HFFc6 (cell line): ENCODE data around the gene DCAF4L1. TPM values are rescaled to one million over a fixed set of nuclear protein-coding genes. Genes with fewer than 3 reads are reported as not detected.

Experiments used
- DNase-seq: peaks from one replicate; pipeline ENCODE4 v3.0.0-alpha.2; 2018
- H3K27ac Mint-ChIP-seq: 2 replicates; pipeline ENCODE4 v1.8.0; 2020; ENCODE audit warnings: mild to moderate bottlenecking, mixed read lengths
- H3K27me3 Mint-ChIP-seq: 2 replicates; pipeline ENCODE4 v1.8.0; 2021; ENCODE audit warnings: mild to moderate bottlenecking, moderate library complexity, mixed read lengths; ENCODE audit not compliant: insufficient read depth
- H3K36me3 Mint-ChIP-seq: 2 replicates; pipeline ENCODE4 v1.8.0; 2021; ENCODE audit warnings: low read depth, mixed read lengths
- H3K4me1 Mint-ChIP-seq: 2 replicates; pipeline ENCODE4 v1.8.0; 2020; ENCODE audit warnings: low read depth, mixed read lengths
- H3K4me3 Mint-ChIP-seq: 2 replicates; pipeline ENCODE4 v1.8.0; 2020; ENCODE audit warnings: mild to moderate bottlenecking, moderate library complexity, mixed read lengths
- H3K9me3 Mint-ChIP-seq: 2 replicates; pipeline ENCODE4 v1.8.0; 2020; ENCODE audit warnings: mild to moderate bottlenecking, mixed read lengths
- CTCF ChIP-seq: fragments of 200-600 bp; sonication (generic); IDR thresholded peaks from 2 replicates; pipeline ENCODE4 v1.5.0; 2021; ENCODE audit warnings: antibody characterized with exemption, mild to moderate bottlenecking
- total RNA-seq, 6 experiments: library from RNA; stranded (reverse); fragmentation: NEBNext Ultra II Directional; extraction: Animal tissue kit (Norgen Biotek cat#: 25700); gene quantifications; 2 replicates in 1 of 6; 3 replicates in 5 of 6; pipeline ENCODE4 v1.2.3, GENCODE V29; 2021

The DCAF4L1 gene
- total RNA-seq, 6 experiments from 2014 or later = 0.02 to 0.06 (median 0.05) TPM; not detected in 3

- H3K4me1 Mint-ChIP-seq = peaks cover 42% of the 10 kb centered on the region
- H3K4me3 Mint-ChIP-seq = peak overlapping the region; percentile 97
- no peak for TF ChIP-seq CTCF
- peak overlapping the region; percentile 89 for H3K27ac Mint-ChIP-seq
- no peaks in the 10 kb centered on the region for H3K9me3 Mint-ChIP-seq
- peaks cover 22% of the 10 kb centered on the region for H3K36me3 Mint-ChIP-seq
- H3K27me3 Mint-ChIP-seq = no peaks in the 10 kb centered on the region; the same call in 1 of the 2 replicates
- no peak for DNase-seq
Observed at GRCh38 chr4:41935652-41936021, 45.9 kb upstream of the DCAF4L1 start.

- H3K36me3 Mint-ChIP-seq = peaks cover 22% of the 10 kb centered on the region
Observed at GRCh38 chr4:41939016-41939626, 42.4 kb upstream of the DCAF4L1 start.

DNA sequence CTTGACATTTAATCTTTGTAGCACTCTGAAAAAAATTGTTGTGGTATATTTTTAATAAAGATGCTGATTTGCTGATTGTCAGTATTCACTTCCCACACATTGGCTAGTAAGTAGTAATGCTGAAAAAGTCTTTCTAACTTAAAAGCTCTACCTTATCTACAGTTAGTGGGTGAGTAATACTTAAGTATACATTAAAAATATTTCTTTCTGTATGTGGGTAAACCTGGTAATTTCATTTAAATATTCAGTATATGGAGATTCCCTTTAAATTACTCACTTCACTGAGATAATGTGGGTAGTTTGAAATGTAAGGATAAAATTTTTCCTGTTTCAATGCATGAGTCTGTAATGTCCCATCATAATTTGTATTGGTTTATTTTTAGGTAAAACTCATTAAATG, 40.7 kb upstream of the DCAF4L1 start:
- H3K9me3 Mint-ChIP-seq = no peaks in the 10 kb centered on the region
- H3K36me3 Mint-ChIP-seq = peaks cover 16% of the 10 kb centered on the region
- H3K4me3 Mint-ChIP-seq = no peak overlapping the region
- H3K4me1 Mint-ChIP-seq = peaks cover 33% of the 10 kb centered on the region
- no peaks in the 10 kb centered on the region for H3K27me3 Mint-ChIP-seq
- TF ChIP-seq CTCF = no peak
- H3K27ac Mint-ChIP-seq = no peak overlapping the region
- no peak for DNase-seq

More at GRCh38 chr4:41939016-41939626, 42.4 kb upstream of the DCAF4L1 start:
- no peaks in the 10 kb centered on the region for H3K27me3 Mint-ChIP-seq
- no peak for DNase-seq
- H3K4me3 Mint-ChIP-seq = no peak overlapping the region
- TF ChIP-seq CTCF = no peak
- H3K27ac Mint-ChIP-seq = no peak overlapping the region
- no peaks in the 10 kb centered on the region for H3K9me3 Mint-ChIP-seq
- peaks cover 46% of the 10 kb centered on the region for H3K4me1 Mint-ChIP-seq

DNA sequence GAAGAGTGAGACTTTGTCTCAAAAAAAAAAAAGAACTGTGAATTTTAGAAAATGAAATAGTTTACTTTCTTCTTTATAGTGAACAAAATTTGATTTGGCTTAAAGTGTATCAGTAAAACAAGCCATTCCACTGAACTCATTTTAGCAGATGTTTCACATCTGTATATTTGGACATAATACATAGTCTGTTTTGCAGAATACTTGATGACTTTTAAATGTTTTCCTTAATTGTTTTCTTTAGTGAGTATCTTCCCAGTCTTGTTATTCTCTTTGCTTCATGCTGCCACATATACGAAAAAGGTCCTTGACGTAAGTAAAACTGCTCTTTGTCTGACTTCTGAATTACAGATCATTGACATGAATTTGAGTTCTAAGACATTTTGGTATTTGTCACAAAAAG, 38.0 kb upstream of the DCAF4L1 start:
- Mint-ChIP-seq H3K36me3 (peaks cover 14% of the 10 kb centered on the region), H3K4me3 (no peak overlapping the region), H3K4me1 (peaks cover 10% of the 10 kb centered on the region), H3K27ac (no peak overlapping the region), H3K9me3 (no peaks in the 10 kb centered on the region), H3K27me3 (no peaks in the 10 kb centered on the region)
- DNase-seq = no peak
- TF ChIP-seq CTCF = no peak

GRCh38 chr4:41944089-41944488, 37.5 kb upstream of the DCAF4L1 start:
- H3K9me3 Mint-ChIP-seq = no peaks in the 10 kb centered on the region
- peaks cover 12% of the 10 kb centered on the region; the same call in 1 of the 2 replicates for H3K36me3 Mint-ChIP-seq
- H3K4me3 Mint-ChIP-seq = no peak overlapping the region
- peaks cover 7% of the 10 kb centered on the region; the same call in 1 of the 2 replicates for H3K4me1 Mint-ChIP-seq
- TF ChIP-seq CTCF = no peak
- DNase-seq = no peak
- no peak overlapping the region for H3K27ac Mint-ChIP-seq
- no peaks in the 10 kb centered on the region for H3K27me3 Mint-ChIP-seq
